22Rv1 (cell line): ENCODE results near the gene CBX5.

Experiments used
- ZFX ChIP-seq: fragments of 450-650 bp; IDR thresholded peaks from 2 replicates; pipeline ENCODE4 v1.6.1; 2017; ENCODE audit warnings: antibody characterized with exemption, borderline replicate concordance
- TF ChIP-seq, protein P1 (sequence below): fragments of 450-650 bp; IDR thresholded peaks from 2 replicates; pipeline ENCODE4 v1.5.1; 2017; ENCODE audit warnings: mild to moderate bottlenecking

DNA sequence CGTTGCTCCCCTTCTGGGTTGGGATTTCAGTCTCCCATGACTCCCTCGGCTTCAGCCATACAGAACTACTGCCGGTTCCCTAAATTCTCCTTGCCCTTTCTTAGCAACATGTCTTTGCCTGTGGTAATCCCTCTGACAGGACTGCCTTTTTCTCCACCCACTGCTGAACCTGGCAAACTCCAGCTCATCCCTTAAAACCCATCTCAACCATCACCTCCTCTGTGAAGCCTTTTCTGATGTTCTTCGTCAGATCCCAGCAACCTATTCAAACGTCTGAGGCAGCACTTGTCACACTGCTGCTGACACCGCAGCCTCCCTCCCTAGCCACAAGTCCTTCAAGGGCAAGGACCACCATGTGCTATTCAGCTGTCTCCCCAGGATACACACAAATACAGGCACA is 80.9 kb downstream of the CBX5 start:
- TF ChIP-seq, protein P1, sequence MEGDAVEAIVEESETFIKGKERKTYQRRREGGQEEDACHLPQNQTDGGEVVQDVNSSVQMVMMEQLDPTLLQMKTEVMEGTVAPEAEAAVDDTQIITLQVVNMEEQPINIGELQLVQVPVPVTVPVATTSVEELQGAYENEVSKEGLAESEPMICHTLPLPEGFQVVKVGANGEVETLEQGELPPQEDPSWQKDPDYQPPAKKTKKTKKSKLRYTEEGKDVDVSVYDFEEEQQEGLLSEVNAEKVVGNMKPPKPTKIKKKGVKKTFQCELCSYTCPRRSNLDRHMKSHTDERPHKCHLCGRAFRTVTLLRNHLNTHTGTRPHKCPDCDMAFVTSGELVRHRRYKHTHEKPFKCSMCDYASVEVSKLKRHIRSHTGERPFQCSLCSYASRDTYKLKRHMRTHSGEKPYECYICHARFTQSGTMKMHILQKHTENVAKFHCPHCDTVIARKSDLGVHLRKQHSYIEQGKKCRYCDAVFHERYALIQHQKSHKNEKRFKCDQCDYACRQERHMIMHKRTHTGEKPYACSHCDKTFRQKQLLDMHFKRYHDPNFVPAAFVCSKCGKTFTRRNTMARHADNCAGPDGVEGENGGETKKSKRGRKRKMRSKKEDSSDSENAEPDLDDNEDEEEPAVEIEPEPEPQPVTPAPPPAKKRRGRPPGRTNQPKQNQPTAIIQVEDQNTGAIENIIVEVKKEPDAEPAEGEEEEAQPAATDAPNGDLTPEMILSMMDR = no peak
- TF ChIP-seq ZFX = no peak
